ENCODE measurements around the gene TTN.

Gene TTN

DNA sequence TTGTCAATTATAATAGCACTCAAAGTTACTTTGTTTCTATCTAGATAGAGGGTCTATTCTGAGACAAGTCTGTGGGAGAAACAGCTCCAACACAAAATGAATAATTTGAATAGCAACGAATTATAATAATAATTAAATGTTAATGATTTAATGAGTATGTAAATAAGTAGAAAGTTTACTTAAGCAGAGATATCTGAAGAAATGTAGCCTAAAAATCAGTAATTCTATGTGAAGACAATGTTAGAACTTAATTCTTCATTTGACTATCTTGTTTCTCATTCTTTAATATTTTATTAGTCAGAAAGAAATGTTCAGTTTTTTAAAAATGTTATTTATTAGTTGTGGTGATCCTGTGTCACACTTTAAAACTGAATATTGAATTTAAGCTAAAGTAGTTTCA, 165.7 kb downstream of the TTN start:
- DNase-seq: no peak

DNA sequence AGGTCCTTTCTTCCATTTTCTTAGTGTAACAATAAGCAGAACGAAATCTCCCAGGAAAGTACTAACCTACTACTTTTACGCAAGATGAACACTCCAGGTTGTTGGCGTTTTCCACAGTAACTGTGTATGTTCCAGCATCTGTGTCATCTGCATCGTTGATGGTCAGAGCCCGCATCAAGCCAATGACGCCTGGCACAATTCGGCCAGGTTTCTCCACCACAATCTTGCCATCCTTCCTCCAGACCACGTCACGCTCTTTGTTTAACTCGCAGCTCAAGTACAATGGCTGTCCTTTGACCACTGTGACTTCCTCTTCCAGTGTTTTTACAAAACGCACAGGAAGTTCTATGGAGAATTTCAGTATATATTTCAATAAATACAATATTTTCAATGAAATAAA, 171.3 kb downstream of the TTN start:
- DNase-seq: no peak

DNA sequence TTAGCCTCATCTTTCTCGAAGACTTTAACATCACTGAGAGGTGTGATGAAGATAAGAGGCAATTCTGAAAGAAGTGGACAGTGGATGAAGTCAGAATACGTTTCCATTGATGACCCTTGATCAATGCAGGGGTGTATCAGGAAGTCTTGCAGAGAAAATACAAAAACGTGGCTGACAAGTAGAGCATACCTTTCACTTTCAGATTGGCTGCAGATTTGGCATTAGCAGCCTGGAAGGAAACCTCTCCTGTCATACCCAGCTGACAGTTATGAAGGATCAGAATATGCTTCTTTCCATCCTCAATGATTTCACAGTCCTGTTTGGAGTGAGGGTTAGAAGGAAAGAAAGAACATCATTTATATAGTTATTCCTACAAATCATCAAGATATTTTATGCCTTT, 174.5 kb downstream of the TTN start:
- DNase-seq: no peak

DNA sequence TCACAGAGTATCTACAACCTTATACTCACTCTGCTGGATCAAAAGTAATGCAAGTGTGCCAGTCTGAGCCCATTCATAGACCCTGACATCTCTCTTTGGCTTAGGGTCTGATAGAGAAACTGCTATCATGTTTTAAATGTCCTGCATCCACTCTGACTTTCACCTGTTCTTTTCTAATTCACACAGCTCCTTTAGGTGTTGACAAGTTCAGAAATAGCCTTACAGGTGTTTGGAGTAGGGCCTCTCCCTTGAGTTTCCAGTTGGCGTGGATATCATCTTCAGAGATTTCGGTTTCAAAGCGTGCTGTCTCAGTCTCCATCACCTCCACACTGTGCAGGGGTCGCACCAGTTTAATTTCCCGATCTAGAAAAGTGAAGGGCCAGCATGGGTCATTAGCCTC, 176.6 kb downstream of the TTN start:
- DNase-seq: no peak

DNA sequence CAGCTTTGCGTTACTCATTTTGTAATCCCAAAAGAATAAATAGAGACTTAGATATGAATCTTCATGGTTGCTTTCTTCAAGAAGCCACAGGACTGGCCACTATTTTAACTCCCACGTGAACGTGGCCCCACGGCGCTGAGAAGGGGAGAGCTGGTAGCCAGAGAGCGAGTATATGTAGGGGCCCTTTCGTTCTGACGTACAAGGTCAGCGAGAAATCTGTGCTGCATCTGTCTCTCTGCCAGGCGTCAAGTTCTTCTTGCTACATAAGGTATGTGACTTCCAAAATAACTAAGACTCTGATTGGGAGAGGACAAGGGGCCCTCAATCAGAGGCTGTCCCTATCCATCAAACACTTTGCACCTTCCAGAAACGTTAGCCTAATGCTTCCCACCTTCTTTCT, 177.8 kb downstream of the TTN start:
- no peak for DNase-seq

DNA sequence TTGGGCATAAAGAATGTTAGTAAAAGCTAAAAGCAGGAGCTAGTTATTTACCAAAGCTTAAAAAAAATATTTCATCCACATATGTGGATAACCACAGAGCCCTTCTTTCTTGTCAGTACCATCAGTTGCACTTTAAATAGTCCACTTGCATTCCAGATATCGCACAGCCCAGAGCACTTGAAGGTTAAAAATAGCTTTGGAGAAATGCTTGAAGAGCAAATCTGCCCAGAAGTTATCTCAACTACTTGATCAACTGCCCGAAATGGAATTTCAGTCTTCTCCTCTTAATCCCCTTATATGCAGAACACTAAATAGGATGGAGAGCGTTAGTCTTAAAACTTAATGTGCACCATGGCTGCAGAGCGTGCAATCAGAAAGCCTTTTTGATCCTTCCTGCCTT, 178.6 kb downstream of the TTN start:
- no peak for DNase-seq

DNA sequence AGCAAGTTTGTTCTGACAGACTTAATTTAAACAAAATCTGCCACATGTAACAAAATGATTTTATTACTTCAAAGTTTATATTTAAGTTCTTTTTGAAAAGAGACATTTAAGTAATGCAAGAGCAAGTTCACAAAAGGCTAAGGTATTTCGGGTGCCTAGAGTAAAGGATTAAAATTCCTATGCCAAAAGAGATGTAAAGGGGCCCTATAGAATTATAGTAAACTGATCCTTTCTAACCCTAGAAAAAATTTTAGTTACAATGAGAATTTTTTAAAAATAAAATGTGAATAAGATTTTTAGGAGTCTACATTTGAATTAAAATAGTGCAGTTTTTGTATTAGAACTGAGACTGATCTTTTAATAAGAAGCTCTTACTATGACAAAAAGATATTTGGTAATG, 179.8 kb downstream of the TTN start:
- DNase-seq: no peak

DNA sequence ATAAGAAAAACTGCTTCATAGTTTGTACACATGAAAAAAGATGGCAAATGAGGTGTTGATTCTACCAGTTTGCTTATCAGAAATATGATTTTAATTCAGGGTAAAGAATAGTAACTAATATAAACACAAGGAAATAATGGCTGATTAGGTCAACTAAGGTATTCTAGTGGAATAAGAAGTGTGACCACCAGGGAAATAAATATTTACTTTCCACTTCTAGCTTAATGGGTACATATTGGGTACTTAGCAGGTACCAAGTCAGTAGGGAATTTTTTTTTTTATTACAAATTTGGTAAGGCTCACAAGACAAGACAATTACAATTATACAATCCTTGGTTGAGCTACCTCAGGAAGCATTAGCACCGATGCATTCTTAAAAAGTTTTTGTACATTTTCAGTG, 191.3 kb downstream of the TTN start:
- DNase-seq: no peak

DNA sequence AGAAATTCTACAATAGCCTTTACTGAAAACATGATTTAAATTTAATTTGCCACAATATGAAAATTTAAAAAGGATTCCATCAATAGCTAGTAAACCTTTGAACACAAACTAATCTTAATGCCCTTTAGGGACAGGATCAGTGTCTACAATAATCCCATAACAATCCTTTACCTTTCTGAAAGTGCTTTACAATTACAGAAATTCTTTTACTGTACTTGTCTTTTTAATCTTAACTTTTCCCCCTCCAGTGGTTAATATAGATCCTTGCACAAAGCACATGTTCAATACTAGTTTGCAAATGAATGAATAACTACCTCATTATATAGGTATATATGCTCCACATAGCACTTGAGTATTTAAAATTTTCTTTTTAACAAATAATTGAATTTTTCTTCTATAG, 204.3 kb downstream of the TTN start:
- DNase-seq: no peak

DNA sequence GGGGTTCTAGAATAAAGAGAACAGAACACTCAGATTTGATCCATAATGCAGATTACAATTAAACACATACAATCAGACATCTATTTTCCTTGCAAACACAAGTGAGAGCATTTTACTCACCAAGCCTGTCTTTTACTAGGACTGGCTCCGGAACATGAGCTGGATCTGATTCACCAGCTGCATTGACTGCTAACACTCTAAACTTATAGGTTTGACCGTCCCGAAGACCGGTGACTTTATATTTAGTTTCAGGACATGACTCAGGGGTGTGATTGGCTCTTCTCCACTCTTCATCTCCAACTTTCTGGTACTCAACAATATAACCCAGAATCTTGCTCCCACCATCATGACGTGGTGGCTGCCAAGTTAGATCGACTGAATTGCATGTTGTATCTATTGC, 214.6 kb downstream of the TTN start:
- DNase-seq: no peak

DNA sequence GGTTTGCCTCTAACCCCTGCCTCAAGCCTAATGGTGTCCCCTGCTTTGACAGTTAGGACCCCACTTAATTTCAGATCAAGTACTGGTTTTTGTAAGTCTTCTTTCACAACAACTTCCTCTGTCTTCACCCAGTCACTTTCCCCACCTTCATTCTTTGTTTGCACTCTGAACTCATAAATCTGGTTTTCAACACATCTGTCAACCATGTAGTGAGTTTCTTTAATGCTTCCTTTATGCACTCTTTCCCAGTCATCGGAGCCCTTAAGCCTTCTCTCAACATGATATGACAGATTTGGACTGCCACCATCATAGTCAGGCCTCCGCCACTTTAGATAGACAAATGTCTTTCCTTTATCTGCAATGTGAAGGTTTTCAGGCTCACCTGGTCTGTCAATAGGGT, 217.9 kb downstream of the TTN start:
- peak; percentile 57 for DNase-seq

DNA sequence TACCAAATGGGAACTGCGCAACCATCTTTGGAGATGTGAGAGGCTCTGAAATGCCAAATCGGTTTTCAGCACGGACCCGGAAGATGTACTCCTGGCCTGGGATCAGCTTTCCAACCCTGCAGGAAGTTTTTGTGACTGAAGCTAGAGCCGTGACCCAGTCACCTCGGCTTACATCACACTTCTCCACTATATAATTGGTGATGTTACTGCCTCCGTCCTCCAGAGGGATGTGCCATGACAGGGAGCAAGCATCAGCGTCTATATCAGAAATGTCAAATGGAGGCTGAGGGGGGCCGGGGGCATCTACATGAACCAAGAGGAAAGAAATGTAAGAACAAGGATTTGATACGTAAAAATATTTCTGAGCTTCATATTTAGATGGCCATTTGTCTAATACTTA, 222.6 kb downstream of the TTN start:
- DNase-seq: no peak

DNA sequence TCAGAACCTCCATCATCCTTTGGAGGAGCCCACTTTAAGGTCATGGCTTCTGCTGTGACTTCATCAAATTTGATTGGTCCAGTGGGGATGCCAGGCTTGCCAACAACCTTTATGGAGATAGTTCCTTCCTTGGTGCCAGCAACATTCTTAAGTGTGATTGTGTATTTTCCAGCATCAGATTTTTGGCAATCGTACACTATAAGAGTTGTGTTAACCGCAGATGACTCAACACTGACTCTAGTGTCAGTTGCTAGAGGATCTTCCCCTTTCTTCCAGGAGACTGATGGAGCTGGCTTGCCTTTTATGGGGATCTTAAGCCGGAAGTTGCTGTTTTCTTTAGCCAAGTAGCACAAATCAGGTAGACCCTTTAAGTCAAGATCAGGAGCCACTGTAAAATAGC, 228.2 kb downstream of the TTN start:
- no peak for DNase-seq

DNA sequence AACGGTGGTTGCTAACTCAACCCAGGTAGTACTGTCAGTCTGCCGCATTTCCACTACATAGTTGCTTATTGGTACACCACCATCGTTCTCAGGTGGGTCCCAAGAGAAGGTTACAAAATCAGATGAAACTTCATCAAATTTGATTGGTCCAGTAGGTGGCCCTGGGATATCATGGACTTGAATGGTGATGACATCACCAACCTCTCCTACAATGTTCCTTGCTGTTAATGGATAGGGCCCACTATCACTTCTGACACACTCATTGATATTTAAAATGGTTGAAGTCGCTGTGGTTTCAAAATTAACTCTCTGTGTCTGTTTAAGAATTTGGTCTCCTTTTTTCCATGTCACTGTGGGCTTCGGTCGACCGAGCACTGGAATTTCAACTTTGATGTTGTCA, 232.4 kb downstream of the TTN start:
- no peak for DNase-seq

DNA sequence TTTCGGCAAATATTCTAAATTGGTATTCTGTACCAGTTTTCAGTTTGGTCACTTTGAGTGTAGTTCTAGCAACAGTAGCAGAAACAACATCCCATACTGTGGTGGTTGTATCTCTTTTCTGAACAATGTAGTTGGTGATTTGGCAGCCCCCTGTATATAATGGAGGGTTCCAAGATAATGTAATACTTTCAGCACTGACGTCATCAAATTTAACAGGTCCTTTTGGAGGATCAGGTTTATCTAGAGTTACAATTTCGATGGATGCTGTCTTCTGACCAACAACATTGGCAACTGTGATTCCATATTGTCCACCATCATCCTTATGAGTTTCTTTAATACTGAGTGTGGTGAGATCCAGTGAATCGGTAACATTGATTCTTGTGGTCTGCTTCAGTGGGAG, 239.0 kb downstream of the TTN start:
- DNase-seq: no peak

DNA sequence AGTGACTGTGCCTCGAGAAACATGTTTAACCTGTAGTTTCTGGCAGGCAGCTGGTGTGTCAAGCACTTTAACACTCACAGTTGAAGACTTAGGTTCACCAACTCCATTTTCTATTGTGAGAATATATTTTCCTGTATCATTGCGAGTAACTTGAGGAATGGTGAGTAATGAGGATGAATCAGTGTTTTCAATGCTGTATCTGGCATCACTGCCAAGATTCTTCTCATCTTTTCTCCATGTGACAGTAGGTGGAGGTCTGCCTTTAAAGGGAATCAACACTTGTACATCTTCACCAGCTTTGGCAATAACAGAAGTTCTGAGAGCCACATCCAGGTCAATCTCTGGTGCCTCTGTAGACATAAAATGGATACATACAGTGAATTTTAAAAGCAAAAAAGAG, 254.2 kb downstream of the TTN start:
- DNase-seq: no peak

DNA sequence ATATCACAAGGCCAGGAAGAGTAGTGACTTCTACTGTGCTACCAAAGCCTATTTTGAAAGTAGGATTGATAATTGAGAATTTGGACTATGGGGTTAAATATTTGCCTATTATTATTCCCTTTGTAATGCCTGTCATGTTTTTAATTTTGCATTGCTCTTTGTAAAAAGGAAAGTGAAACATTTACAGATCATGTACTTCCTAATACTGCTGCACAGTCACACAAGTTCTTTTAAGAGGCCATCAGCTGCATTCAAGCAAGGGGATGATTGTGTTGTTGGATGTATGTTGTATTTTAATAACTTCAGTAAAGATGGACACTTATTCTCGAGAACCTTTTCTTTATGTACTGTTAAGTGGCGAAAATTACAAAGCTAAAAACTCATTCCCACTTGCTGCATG, 256.9 kb downstream of the TTN start:
- DNase-seq: no peak

DNA sequence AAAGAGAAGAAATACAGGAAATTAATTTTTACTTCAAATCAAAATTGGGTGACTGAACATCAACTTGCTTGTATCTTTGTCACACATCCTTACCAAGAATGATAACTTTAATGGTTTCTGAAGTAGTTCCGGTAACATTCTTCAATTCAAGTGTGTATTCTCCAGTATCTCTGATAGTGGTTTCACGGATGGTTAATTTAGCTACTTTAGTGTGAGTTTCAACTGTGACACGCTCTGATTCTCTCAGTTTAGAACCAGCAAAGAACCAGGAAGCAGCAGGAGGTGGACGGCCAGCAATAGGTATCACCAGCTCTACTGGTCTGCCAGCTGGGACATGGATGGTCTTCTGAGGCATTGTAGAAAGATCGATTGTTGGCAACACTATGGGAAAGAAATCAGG, 264.7 kb downstream of the TTN start:
- no peak for DNase-seq

DNA sequence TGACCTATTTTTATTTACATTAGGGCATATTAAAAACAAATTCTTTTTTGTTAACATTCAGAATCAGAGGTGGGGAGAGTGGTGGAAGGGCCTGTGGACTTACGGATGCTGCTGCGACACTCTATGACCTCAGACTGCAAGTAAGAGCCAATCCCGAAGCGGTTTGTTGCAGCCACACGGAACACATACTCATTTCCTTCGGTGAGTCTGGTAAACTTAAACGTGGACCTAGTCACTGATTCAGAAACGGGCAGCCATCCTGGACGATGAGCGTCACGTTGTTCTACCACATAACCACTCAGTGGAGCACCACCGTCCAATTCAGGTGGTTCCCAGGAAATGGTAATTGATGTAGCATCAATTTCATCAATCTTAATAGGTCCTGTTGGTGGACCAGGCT, 265.1 kb downstream of the TTN start:
- no peak for DNase-seq

DNA sequence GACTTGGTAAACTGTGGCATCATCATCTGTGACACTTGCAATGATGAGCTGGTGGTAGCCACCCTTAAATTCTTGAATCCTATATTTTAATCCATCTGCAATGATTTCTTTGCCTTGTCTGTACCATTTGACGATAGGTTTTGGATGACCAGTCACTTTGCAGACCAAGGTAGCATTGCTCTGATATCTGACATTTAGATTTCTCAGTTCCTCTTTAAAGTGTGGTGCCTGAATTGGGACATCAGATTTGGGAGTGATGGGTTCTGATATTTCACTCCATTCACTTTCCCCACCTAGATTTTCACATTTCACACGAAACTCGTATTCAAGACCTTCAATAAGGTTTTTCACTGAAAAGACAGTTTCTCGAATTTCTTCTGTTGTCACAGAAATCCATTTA, 271.2 kb downstream of the TTN start:
- DNase-seq: no peak

DNA sequence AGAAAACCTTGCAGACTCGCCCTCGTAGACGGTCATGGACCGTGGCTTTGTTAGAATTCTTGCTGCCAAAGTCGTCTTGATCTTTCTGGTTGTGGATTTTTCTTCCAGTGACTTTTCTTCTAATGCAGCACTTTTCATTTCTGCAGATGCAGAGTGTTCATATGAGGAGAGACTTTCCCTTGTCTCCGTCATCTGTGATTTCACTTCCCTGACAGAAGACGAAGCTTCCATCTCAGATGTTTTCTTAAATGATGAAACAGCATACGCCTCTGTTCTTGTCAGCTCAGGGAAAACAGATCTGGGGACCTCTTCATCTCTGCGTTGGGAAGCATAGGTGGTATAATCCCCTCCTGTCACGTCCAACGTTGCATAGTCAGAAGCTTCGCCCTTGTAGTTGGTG, 276.1 kb downstream of the TTN start:
- DNase-seq: no peak

DNA sequence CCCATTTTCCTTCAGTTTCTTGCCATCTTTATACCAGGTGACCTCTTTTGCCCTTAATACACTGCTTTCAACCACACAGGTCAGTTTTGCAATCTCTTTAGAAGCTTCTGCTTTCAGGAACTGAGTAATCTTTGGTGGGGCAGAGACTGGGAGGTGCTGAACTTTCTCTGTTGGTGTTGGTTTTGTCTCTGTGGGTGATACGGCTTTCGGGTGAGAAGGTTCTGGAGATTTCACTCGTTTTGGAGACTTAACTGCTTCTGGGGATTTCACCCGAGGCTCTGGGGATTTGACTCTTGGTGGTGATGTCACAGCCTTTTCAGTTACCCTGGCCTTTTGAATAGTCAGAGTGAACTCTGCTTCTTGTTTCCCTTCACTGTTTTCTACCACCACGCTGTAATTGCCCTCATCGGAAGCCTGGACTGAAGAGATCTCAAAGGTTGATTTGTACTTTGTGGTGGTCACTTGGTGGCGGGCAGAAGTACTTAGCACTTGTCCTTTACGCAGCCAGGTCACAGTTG, 276.5 kb downstream of the TTN start:
- peak; percentile 88 for DNase-seq

DNA sequence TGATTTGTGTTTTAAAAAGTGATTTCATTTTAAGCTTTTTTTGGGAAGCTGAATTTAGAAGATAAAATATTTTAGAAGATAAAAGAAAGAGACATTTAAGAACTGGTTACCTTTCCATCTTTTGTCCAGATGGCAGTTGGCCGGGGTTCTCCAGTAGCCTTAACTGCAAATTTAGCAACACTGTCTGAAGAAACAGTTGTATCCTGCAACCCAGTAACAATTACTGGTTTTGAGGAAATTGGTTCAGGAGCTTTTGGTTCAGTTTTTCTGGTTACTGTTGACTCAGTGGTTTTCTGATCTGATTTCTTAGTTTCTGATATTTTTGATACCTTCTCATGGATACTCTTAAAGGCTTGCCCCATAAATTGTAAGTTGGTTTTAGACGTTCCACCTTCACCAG, 277.1 kb downstream of the TTN start:
- DNase-seq: peak; percentile 68

DNA sequence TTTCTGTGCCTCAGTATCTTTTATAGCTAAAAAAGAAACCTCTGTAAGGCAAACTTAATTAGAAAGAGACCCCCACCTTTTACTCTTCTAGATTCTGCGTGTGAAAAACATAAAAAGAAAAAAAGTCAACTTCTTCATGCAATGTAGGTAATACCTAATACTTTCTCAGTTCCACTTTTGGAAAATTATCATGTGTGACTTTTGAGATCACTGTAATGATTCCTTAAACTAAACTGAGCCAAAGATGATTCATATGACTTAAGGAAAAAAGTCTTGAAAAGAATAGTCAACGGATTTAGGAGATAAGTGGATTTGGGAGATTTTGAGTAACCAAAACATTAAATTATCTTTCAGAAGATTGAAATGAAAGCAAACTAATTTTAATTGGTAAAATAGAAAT, 278.0 kb downstream of the TTN start:
- no peak for DNase-seq

DNA sequence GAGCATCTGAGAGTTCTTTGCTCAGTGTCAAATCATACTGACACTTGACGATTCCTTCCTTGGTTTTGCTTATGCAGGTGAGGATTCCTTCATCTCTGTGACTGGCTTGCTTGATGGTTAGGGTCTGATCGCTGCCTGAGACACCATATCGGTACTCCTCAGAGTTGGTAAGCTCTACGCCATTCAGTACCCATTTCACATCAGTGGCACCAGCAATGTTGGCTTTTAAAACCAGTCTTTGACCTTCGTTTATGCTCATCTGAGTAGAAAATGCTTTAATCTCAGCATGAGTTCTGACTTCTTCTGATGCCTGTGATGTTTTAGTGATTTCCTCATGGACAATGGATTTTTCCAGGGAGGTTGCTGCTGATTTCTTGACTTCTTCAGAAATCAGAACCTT, 278.6 kb downstream of the TTN start:
- no peak for DNase-seq

DNA sequence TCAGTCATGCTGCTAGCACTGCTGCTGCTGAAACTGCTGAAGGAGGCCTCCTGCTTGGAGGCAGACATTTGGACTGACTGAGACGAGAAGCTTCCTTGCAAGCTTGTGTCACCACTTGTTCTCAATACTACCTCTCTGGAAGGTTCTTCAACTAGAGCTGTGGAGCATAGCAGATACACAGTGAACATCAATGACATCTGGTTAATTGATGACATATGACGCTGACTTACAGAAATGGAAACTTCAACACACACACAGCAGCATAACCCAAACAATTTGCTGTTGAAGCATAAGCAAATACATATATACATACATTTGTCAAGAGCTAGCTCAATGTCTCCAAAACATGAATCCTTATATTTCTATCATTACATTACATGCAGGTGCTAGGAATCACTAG, 279.6 kb downstream of the TTN start:
- no peak for DNase-seq
